Panc1 (cell line): ENCODE data around the gene PCDH7. TPM values are rescaled to one million over a fixed set of nuclear protein-coding genes. Genes with fewer than 3 reads are reported as not detected.

ENCODE experiments used
- ATAC-seq: fragments of 200-7000 bp; cut with Tn5 transposase; 2 replicates; pipeline ENCODE4 v1.9.1; 2020; ENCODE audit warnings: mild to moderate bottlenecking, moderate library complexity
- BruUV-seq: library from RNA; stranded (reverse); fragments of 400-500 nt; replicated peaks from 2 replicates; lab custom pipeline; 2021; lab: Mats Ljungman, UMichigan
- CTCF ChIA-PET: fragments of 300-600 bp; sonication (Branson Sonifier 250); formaldehyde crosslinking; loops from one replicate; lab custom pipeline; 2022; ENCODE audit warnings: antibody characterized with exemption; lab: Charles Lee
- POLR2A ChIA-PET: fragments of 300-600 bp; sonication (Branson Sonifier 250); formaldehyde crosslinking; loops from one replicate; lab custom pipeline; 2022; ENCODE audit warnings: antibody characterized with exemption; lab: Charles Lee
- DNase-seq: peaks from one replicate; pipeline ENCODE4 v3.0.0-alpha.2; 2010; ENCODE audit warnings: low read depth, low spot score
- H3K27ac ChIP-seq: 2 replicates; pipeline ENCODE4 v1.5.1; 2011; ENCODE audit warnings: mild to moderate bottlenecking, low read length, inconsistent platforms
- H3K27me3 ChIP-seq: fragments of 200-500 bp; sonication (Bioruptor generic); 2 replicates; pipeline ENCODE4 v1.6.0; 2014; ENCODE audit warnings: low read length, inconsistent platforms; ENCODE audit not compliant: control insufficient read depth, insufficient read depth
- H3K36me3 ChIP-seq: fragments of 200-500 bp; sonication (Bioruptor generic); 2 replicates; pipeline ENCODE4 v1.5.1; 2014; ENCODE audit warnings: inconsistent platforms, mild to moderate bottlenecking, low read length, moderate library complexity; ENCODE audit not compliant: control insufficient read depth, insufficient read depth
- H3K4me1 ChIP-seq: 2 replicates; pipeline ENCODE4 v1.5.1; 2011; ENCODE audit warnings: inconsistent platforms, mild to moderate bottlenecking, low read length, moderate library complexity; ENCODE audit not compliant: control insufficient read depth, insufficient read depth
- H3K4me3 ChIP-seq, 2 experiments: 2 replicates each; pipeline ENCODE4 v1.5.1; 2011 to 2012; ENCODE audit warnings: low read depth in 2 of 2, low read length in 2 of 2, mild to moderate bottlenecking in 2 of 2, inconsistent platforms in 1 of 2, moderate library complexity in 1 of 2
- H3K9me3 ChIP-seq: fragments of 200-500 bp; sonication (Bioruptor generic); 2 replicates; pipeline ENCODE4 v1.5.1; 2014; ENCODE audit warnings: low read depth, mild to moderate bottlenecking, inconsistent platforms, low read length, moderate library complexity; ENCODE audit not compliant: control insufficient read depth, insufficient read depth
- POLR2AphosphoS5 ChIP-seq: IDR thresholded peaks from 2 replicates; pipeline ENCODE4 v1.6.1; 2012; ENCODE audit warnings: mild to moderate bottlenecking, low read depth, low read length, moderate library complexity
- SIN3A ChIP-seq: IDR thresholded peaks from 2 replicates; pipeline ENCODE4 v1.6.1; 2012; ENCODE audit warnings: low read depth, mild to moderate bottlenecking, low read length, moderate library complexity, borderline replicate concordance; ENCODE audit not compliant: insufficient read depth
- TCF7L2 ChIP-seq: IDR thresholded peaks from 2 replicates; pipeline ENCODE4 v1.6.1; 2011; ENCODE audit warnings: mild to moderate bottlenecking, low read depth, low read length, inconsistent platforms
- in situ Hi-C: cut with HindIII; loops from 2 replicates; pipeline ENCODE4 v1.10.0; 2016; ENCODE audit warnings: low sequenced_read_pairs, low pct_unique_long_range_greater_than_20kb
- intact Hi-C: fragments of 100-400 bp; cut with micrococcal nuclease; formaldehyde crosslinking; loops from one replicate; pipeline ENCODE4 v1.10.0; 2022; ENCODE audit not compliant: unreplicated experiment
- total RNA-seq: library from RNA; stranded (reverse); gene quantifications from one replicate; pipeline ENCODE4 v1.2.1, GENCODE V29; 2021; ENCODE audit not compliant: unreplicated experiment
- TF ChIP-seq, protein P1 (sequence below), 2 experiments: IDR thresholded peaks; 2 replicates each; pipeline ENCODE4 v1.6.1; 2011 to 2012; ENCODE audit warnings: low read depth in 2 of 2, control low read depth in 1 of 2, low read length in 1 of 2, mild to moderate bottlenecking in 1 of 2, moderate library complexity in 1 of 2; ENCODE audit not compliant: insufficient read depth in 1 of 2
- TF ChIP-seq, protein P2 (sequence below): fragments of 450-650 bp; IDR thresholded peaks from 2 replicates; pipeline ENCODE4 v1.5.1; 2017; ENCODE audit warnings: mild to moderate bottlenecking

Gene PCDH7
- total RNA-seq, 1 experiment from 2014 or later = 31.6 TPM

DNA sequence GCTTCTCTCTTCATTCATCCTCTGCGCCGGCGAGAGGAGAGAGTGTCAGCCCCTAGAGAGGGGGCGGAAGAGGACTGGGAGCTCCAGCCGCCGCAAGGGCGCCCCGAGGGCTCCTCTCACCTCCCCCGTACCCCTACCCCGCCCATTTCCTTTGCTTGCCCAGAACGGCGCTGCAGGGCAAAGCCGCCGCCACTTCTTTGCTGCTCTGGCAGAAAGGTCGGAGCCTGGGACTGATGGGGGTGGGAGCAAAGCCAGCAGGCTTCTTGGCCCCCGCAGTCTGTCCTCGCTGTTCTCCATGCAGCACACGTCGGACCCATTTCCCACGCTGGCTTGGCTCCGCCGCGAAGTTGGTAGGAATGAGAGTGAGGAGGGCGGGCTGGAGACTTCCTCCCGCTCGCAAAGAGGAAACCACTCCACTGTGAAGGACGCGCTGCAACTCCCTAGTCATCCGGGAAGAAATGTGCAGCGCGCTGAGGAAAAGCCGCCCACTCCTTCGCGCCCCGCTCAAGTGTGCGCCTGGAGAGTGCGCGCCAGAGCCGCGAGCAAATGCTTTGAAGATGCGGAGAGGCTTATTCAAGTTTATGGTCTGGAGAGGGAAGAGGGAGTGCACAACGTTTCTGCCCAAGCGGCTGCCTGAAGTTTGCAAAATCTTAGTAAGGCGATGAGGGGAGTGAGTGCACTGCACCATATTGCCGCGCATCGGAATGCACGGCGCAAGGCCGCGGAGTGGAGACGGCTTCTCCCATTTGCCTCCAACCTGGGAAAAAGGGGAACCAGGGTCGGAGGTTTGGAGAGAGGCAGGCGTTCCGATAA, 2.8 kb upstream of the PCDH7 start:
- intact Hi-C loops (loop anchor here (10.0 kb wide), 1 partner anchor 1397 kb away; no protein-coding TSS in a partner anchor), in situ Hi-C loops (no loop called here)
- ATAC-seq (peak; percentile 46), DNase-seq (no peak)
- peaks cover 6% of the 10 kb centered on the region for H3K4me1 ChIP-seq
- H3K36me3 ChIP-seq = no peaks in the 10 kb centered on the region
- H3K27me3 ChIP-seq = no peaks in the 10 kb centered on the region
- ChIA-PET CTCF (no interaction called here), POLR2A (no interaction called here)
- TF ChIP-seq, protein P1, sequence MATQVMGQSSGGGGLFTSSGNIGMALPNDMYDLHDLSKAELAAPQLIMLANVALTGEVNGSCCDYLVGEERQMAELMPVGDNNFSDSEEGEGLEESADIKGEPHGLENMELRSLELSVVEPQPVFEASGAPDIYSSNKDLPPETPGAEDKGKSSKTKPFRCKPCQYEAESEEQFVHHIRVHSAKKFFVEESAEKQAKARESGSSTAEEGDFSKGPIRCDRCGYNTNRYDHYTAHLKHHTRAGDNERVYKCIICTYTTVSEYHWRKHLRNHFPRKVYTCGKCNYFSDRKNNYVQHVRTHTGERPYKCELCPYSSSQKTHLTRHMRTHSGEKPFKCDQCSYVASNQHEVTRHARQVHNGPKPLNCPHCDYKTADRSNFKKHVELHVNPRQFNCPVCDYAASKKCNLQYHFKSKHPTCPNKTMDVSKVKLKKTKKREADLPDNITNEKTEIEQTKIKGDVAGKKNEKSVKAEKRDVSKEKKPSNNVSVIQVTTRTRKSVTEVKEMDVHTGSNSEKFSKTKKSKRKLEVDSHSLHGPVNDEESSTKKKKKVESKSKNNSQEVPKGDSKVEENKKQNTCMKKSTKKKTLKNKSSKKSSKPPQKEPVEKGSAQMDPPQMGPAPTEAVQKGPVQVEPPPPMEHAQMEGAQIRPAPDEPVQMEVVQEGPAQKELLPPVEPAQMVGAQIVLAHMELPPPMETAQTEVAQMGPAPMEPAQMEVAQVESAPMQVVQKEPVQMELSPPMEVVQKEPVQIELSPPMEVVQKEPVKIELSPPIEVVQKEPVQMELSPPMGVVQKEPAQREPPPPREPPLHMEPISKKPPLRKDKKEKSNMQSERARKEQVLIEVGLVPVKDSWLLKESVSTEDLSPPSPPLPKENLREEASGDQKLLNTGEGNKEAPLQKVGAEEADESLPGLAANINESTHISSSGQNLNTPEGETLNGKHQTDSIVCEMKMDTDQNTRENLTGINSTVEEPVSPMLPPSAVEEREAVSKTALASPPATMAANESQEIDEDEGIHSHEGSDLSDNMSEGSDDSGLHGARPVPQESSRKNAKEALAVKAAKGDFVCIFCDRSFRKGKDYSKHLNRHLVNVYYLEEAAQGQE (IDR thresholded peaks at IDR 0.05; ENCODE audit: insufficient read depth in 1 of 2, low read depth in 2 of 2, low read length in 1 of 2) = no peak
- TF ChIP-seq TCF7L2 = peak; percentile 75
- H3K27ac ChIP-seq = peak overlapping the region; percentile 81
- BruUV-seq = no TSS peak
- no peaks in the 10 kb centered on the region for H3K9me3 ChIP-seq
- peak overlapping the region; percentile 59 to 74 for H3K4me3 ChIP-seq

DNA sequence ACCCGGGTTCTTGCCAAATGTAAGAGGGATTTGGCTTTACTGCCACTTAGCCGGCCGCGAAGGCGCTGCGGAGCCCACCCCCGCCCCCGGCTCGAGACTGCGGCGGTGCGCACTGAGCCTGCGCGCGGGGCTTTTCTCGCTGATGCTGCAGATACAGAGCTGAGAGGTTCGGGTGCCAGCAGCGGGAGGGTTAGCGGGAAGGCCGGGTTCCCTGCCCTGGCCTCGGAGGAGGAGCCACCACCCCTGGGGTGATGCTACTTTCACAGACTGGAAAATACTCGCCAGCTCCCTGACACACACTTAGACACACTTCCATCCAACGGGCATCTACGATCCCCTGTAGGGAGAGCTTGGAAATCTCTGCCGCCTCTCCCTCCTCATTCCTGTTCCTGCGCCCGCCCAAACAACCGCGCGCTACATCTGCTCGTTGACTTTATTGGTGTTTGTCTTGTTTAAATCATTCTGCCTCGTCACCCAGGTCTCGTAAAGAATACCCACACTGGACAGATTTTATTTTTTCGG, 2.1 kb upstream of the PCDH7 start:
- POLR2A ChIA-PET = no interaction called here
- no peaks in the 10 kb centered on the region for H3K36me3 ChIP-seq
- in situ Hi-C loops (no loop called here), intact Hi-C loops (loop anchor here (10.0 kb wide), 1 partner anchor 1397 kb away; no protein-coding TSS in a partner anchor)
- H3K27me3 ChIP-seq = no peaks in the 10 kb centered on the region
- DNase-seq = no peak
- peak; percentile 39; the same call in 1 of the 2 replicates for TF ChIP-seq POLR2AphosphoS5
- no peak for TF ChIP-seq TCF7L2
- TF ChIP-seq, protein P2, sequence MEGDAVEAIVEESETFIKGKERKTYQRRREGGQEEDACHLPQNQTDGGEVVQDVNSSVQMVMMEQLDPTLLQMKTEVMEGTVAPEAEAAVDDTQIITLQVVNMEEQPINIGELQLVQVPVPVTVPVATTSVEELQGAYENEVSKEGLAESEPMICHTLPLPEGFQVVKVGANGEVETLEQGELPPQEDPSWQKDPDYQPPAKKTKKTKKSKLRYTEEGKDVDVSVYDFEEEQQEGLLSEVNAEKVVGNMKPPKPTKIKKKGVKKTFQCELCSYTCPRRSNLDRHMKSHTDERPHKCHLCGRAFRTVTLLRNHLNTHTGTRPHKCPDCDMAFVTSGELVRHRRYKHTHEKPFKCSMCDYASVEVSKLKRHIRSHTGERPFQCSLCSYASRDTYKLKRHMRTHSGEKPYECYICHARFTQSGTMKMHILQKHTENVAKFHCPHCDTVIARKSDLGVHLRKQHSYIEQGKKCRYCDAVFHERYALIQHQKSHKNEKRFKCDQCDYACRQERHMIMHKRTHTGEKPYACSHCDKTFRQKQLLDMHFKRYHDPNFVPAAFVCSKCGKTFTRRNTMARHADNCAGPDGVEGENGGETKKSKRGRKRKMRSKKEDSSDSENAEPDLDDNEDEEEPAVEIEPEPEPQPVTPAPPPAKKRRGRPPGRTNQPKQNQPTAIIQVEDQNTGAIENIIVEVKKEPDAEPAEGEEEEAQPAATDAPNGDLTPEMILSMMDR = no peak
- TF ChIP-seq, protein P1 (IDR thresholded peaks at IDR 0.05; ENCODE audit: insufficient read depth in 1 of 2, low read depth in 2 of 2, low read length in 1 of 2) = no peak
- TF ChIP-seq SIN3A = 0 out of 2 replicates have a peak, but pooled peaks have one; percentile 13
- H3K4me3 ChIP-seq = peak overlapping the region; percentile 59 to 74
- CTCF ChIA-PET = no interaction called here
- H3K9me3 ChIP-seq = no peaks in the 10 kb centered on the region
- H3K27ac ChIP-seq = peak overlapping the region; percentile 81
- ATAC-seq = peak; percentile 51
- BruUV-seq = no TSS peak
- H3K4me1 ChIP-seq = peaks cover 6% of the 10 kb centered on the region
